Mesodermal cell (in vitro differentiated cells): ENCODE results near the gene ESRRG.

Source experiments
- H3K27ac ChIP-seq: 2 replicates; pipeline ENCODE4 v1.7.0; 2013; ENCODE audit warnings: mild to moderate bottlenecking, low read depth, low read length, moderate library complexity; ENCODE audit not compliant: severe bottlenecking
- H3K36me3 ChIP-seq: 2 replicates; pipeline ENCODE4 v1.7.1; 2013; ENCODE audit warnings: mild to moderate bottlenecking, low read length, moderate library complexity; ENCODE audit not compliant: control insufficient read depth, insufficient read depth
- H3K4me1 ChIP-seq: one replicate; pipeline ENCODE4 v1.7.1; 2013; ENCODE audit warnings: mild to moderate bottlenecking, low read length; ENCODE audit not compliant: insufficient read depth, control insufficient read depth, poor library complexity, severe bottlenecking
- H3K4me3 ChIP-seq: 2 replicates; pipeline ENCODE4 v1.7.0; 2013; ENCODE audit warnings: low read length, control low read depth, mild to moderate bottlenecking; ENCODE audit not compliant: insufficient read depth, poor library complexity, severe bottlenecking; ENCODE audit errors: extremely low read depth
- H3K9me3 ChIP-seq: 2 replicates; pipeline ENCODE4 v1.7.1; 2013; ENCODE audit warnings: mild to moderate bottlenecking, low read length, moderate library complexity; ENCODE audit not compliant: control insufficient read depth
- whole genome bisulfite sequencing, 2 experiments: methylation state at CpG; one replicate each; pipeline ENCODE4 v1.1.5; 2013; ENCODE audit warnings: missing lambda C conversion rate in 2 of 2; ENCODE audit not compliant: insufficient coverage in 2 of 2; 5-methylcytosine and 5-hydroxymethylcytosine counted together

The ESRRG gene

DNA sequence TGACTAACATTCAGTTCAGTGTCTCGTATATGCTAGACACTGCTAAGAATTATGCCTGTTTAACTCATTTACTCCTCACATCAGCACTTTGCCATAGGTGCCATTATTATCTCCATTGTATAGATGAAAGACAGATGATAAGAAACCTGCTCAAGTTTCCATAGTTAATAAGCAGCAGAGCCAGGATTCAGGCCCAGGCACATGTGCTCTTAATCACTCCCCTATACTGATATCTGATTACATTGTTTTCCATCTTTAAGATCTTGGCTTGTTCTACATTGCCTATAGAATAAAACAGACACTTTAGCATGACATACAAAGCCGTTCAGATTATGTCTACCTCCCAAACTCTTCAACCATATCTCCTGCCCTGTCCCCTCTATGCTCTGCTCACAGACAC lies 269.5 kb downstream of the ESRRG start:
- no peak overlapping the region for H3K27ac ChIP-seq
- 100% methylated on average over 1 of the region's 2 CpGs for WGBS, 2 experiments
- H3K9me3 ChIP-seq: no peaks in the 10 kb centered on the region

More for the DNA sequence above, 269.5 kb downstream of the ESRRG start:
- H3K4me1 ChIP-seq: peaks cover 9% of the 10 kb centered on the region
- H3K4me3 ChIP-seq: no peak overlapping the region
- no peaks in the 10 kb centered on the region for H3K36me3 ChIP-seq
